ENCODE data around the gene LOXL1. TPM values are rescaled to one million over a fixed set of nuclear protein-coding genes. Genes with fewer than 3 reads are reported as not detected.

Gene LOXL1
- total RNA-seq, 1 donor from 2014 or later = 0.13 TPM

- peak; percentile 83 to 94 for DNase-seq (ENCODE audit: low read depth in 2 of 2)
Observed at GRCh38 chr15:73991726-73992593, 65.7 kb downstream of the LOXL1 start, which contains the start of gene STOML1. Gene STOML1 (minus strand): TSS chr15:73992295. CDS start chr15:73992223, 72 bp downstream.

- no peak for DNase-seq (ENCODE audit: low read depth in 2 of 2)
Observed at GRCh38 chr15:73992594-73992898, 66.3 kb downstream of the LOXL1 start.

GRCh38 chr15:73993211-73993994, 67.1 kb downstream of the LOXL1 start:
- no peak for DNase-seq (ENCODE audit: low read depth in 2 of 2)

- DNase-seq (ENCODE audit: low read depth in 2 of 2) = peak; percentile 71 to 96
Observed at GRCh38 chr15:73994413-73994883, 68.2 kb downstream of the LOXL1 start, which contains the start of gene PML. Gene PML (plus strand): TSS chr15:73994716. CDS start chr15:73994813, 97 bp downstream.

- no peak for DNase-seq (ENCODE audit: low read depth in 2 of 2)
Observed at GRCh38 chr15:73994912-73995622, 68.8 kb downstream of the LOXL1 start.

GRCh38 chr15:73996267-73996666, 70.0 kb downstream of the LOXL1 start:
- DNase-seq (ENCODE audit: low read depth in 2 of 2) = no peak

GRCh38 chr15:73996939-73997338, 70.7 kb downstream of the LOXL1 start:
- peak; percentile 85 for DNase-seq (ENCODE audit: low read depth in 2 of 2)

GRCh38 chr15:73997986-73998385, 71.7 kb downstream of the LOXL1 start:
- no peak for DNase-seq (ENCODE audit: low read depth in 2 of 2)

Other genes with a start within 250 kb of the LOXL1 start
- 33.1 and 51.2 TPM in 2 replicates for gene CD276, start 242.1 kb upstream of the LOXL1 start, total RNA-seq
- gene INSYN1, start 173.1 kb upstream of the LOXL1 start, total RNA-seq = 0.13 and 0.51 TPM in 2 replicates
- not detected in 2 replicates for gene TBC1D21, start 52.9 kb upstream of the LOXL1 start, total RNA-seq
- gene STOML1, start 65.8 kb downstream of the LOXL1 start, total RNA-seq = 8.6 and 13.7 TPM in 2 replicates
- 28.9 and 62.2 TPM in 2 replicates for gene PML, start 68.3 kb downstream of the LOXL1 start, total RNA-seq
- not detected in 2 replicates for gene GOLGA6A, start 156.1 kb downstream of the LOXL1 start, total RNA-seq
- under 0.01 and 0.25 TPM in 2 replicates for gene ISLR2, start 204.1 kb downstream of the LOXL1 start, total RNA-seq
- gene ISLR, start 247.2 kb downstream of the LOXL1 start, total RNA-seq = 0.13 TPM in 1 of 2 replicates, not detected in the other